Stimulated activated CD4-positive, alpha-beta T cell treated with anti-CD3 and anti-CD28 coated beads, Interleukin-1b, Interleukin-23, amount 100 ng/mL, for 1 hour (primary cell): Measurements from ENCODE around the gene ZNF474.

Experiments used
- DNase-seq, 2 donors: peaks; one replicate each; pipeline ENCODE4 v3.0.0-alpha.2; 2020; ENCODE audit warnings: low read depth in 2 of 2

The ZNF474 gene

GRCh38 chr5:122118356-122118948, 10.9 kb upstream of the ZNF474 start:
- no peak for DNase-seq

GRCh38 chr5:122119205-122119604, 10.1 kb upstream of the ZNF474 start:
- DNase-seq, result no peak

GRCh38 chr5:122120493-122120892, 8.9 kb upstream of the ZNF474 start:
- DNase-seq, result no peak

- no peak for DNase-seq
Observed at GRCh38 chr5:122120957-122121356, 8.4 kb upstream of the ZNF474 start.

GRCh38 chr5:122121479-122122465, 7.6 kb upstream of the ZNF474 start:
- DNase-seq, result no peak

GRCh38 chr5:122124766-122125165, 4.6 kb upstream of the ZNF474 start:
- no peak for DNase-seq

- DNase-seq, result no peak
Observed at GRCh38 chr5:122126177-122126755, 3.1 kb upstream of the ZNF474 start.

GRCh38 chr5:122126756-122127321, 2.5 kb upstream of the ZNF474 start:
- no peak for DNase-seq

GRCh38 chr5:122130152-122130551, 806 bp downstream of the ZNF474 start:
- DNase-seq, result no peak

GRCh38 chr5:122137702-122138101, 8.4 kb downstream of the ZNF474 start:
- DNase-seq, result no peak

GRCh38 chr5:122138356-122138755, 9.0 kb downstream of the ZNF474 start:
- DNase-seq, result no peak

- no peak for DNase-seq
Observed at GRCh38 chr5:122140900-122141299, 11.6 kb downstream of the ZNF474 start.

GRCh38 chr5:122141751-122142150, 12.4 kb downstream of the ZNF474 start:
- DNase-seq, result no peak

- no peak for DNase-seq
Observed at GRCh38 chr5:122142480-122143164, 13.3 kb downstream of the ZNF474 start.

- DNase-seq, result no peak
Observed at GRCh38 chr5:122144236-122144635, 14.9 kb downstream of the ZNF474 start.

GRCh38 chr5:122145906-122146305, 16.6 kb downstream of the ZNF474 start:
- DNase-seq, result no peak

- no peak for DNase-seq
Observed at GRCh38 chr5:122149321-122150090, 20.2 kb downstream of the ZNF474 start.

- no peak for DNase-seq
Observed at GRCh38 chr5:122150215-122150614, 20.9 kb downstream of the ZNF474 start.

- no peak for DNase-seq
Observed at GRCh38 chr5:122151640-122152039, 22.3 kb downstream of the ZNF474 start.

GRCh38 chr5:122152266-122152900, 23.0 kb downstream of the ZNF474 start:
- no peak for DNase-seq

- DNase-seq, result no peak
Observed at GRCh38 chr5:122153230-122153629, 23.9 kb downstream of the ZNF474 start.
